NCI-H2227 (cell line): ENCODE measurements around the gene PHACTR1.

Experiments used
- DNase-seq: peaks from one replicate; lab custom pipeline; 2025; ENCODE audit not compliant: unreplicated experiment; lab: John Stamatoyannopoulos, UW

Gene PHACTR1

GRCh38 chr6:12892151-12892550 lies 175.6 kb downstream of the PHACTR1 start:
- DNase-seq = no peak

DNA sequence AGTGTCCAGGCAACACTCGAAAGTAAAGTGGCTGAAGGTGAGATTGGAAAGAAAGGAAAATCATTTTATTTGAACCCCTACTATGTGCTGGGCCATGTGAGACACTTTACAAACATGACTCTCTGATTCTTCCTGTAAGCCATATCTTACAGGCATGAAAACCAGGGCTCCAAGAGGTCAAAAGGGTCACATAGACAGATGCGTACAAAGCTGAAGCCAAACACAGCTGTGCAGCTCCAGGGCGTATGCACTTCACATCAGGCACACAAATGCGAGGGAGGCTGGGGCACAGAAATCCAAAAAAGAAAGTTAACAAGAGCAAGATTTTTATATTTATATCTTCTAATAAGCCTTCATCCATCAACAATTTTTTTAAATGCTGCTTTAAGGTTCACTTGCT lies 176.5 kb downstream of the PHACTR1 start:
- no peak for DNase-seq

- no peak for DNase-seq
These were observed 179.2 kb downstream of the PHACTR1 start for GRCh38 chr6:12895721-12896120.

- no peak for DNase-seq
These were observed 179.7 kb downstream of the PHACTR1 start for GRCh38 chr6:12896208-12896733.

- no peak for DNase-seq
These were observed 182.0 kb downstream of the PHACTR1 start for GRCh38 chr6:12898603-12899002.

DNA sequence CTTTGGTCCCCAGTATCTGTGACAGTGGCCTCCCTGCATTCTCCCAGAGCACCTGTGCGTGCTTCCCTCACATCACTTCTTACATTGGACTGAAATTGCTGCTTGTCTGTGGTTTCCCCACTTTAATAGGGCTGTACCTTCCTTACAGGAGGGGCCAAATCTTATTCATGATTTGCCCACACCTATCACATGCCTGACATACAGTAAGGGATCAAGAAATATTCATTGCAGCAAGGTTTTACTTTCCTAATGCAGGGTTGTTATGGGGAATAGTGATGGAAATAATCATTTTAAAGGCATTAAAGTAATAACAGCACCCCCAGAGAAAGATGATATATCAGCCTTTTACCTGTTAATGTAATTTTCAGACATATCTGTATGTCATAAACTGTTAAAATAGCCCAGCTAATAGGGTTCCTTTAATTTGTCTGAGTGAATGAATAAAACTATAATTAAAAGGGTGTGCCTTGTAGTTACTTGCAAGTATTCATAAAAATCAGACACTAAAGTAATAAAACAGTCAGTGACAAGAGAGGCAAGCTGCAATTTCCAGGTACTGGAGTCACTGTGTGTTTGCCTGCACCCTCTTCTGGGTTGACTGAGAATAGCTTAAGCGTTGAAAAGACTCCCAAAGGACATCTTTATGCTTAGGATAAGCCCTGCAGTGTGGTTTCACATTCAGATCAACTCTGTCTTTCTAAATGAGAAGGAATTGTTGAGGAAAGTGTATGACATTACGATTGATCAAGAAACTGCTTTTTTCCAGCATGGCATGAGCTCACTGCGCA lies 182.7 kb downstream of the PHACTR1 start:
- DNase-seq = no peak

DNA sequence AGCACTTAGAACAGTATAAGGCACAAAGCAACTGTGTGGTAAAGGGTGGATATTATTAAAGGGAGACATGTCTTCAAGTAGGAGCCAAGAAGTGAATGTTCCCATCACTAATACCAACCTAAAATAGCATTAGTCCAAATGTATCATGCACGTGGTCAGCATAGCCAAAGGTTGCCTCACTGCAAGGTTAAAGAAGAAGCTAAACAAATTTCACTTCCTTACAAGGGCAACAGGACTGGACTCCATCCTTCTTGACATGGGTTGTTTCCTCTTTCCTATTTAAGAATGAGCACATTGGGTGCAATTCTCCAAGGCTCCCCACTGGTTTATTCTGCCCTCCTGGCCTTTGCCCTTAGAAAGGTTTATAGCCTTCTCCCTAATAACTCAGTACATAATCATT lies 186.7 kb downstream of the PHACTR1 start:
- no peak for DNase-seq

GRCh38 chr6:12909833-12910232 lies 193.3 kb downstream of the PHACTR1 start:
- DNase-seq = no peak

- DNase-seq = peak; percentile 66
These were observed 194.9 kb downstream of the PHACTR1 start for GRCh38 chr6:12911427-12911826.

GRCh38 chr6:12913201-12913600 lies 196.6 kb downstream of the PHACTR1 start:
- DNase-seq = no peak

- DNase-seq = no peak
These were observed 199.4 kb downstream of the PHACTR1 start for GRCh38 chr6:12916006-12916405.

- DNase-seq = no peak
These were observed 200.0 kb downstream of the PHACTR1 start for GRCh38 chr6:12916420-12917136.

GRCh38 chr6:12921467-12921866 lies 204.9 kb downstream of the PHACTR1 start:
- no peak for DNase-seq

GRCh38 chr6:12923644-12924235 lies 207.2 kb downstream of the PHACTR1 start:
- DNase-seq = no peak

GRCh38 chr6:12924911-12925310 lies 208.3 kb downstream of the PHACTR1 start:
- no peak for DNase-seq

GRCh38 chr6:12927746-12928145 lies 211.2 kb downstream of the PHACTR1 start:
- no peak for DNase-seq

- no peak for DNase-seq
These were observed 213.1 kb downstream of the PHACTR1 start for GRCh38 chr6:12929678-12930077.

GRCh38 chr6:12931639-12932038 lies 215.1 kb downstream of the PHACTR1 start:
- no peak for DNase-seq

DNA sequence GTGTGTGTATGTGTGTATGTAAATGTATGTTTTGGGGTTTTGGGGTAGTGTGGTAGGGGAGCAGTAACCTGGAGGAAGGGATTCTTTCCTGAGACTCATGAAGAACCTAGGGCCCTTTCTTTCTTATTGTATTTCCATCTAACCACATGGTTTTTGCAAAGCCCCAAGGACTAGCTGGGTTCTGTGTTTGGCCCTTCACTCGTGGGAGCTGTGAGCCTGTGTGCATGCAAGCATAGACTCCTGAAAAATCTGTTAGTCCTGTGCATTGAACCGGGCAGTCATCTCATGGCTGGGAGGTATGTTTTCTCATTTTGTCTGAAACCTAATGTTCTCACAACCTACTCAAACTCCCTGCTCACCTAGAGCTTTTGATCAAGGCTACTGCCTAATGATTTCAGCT lies 219.1 kb downstream of the PHACTR1 start:
- no peak for DNase-seq

DNA sequence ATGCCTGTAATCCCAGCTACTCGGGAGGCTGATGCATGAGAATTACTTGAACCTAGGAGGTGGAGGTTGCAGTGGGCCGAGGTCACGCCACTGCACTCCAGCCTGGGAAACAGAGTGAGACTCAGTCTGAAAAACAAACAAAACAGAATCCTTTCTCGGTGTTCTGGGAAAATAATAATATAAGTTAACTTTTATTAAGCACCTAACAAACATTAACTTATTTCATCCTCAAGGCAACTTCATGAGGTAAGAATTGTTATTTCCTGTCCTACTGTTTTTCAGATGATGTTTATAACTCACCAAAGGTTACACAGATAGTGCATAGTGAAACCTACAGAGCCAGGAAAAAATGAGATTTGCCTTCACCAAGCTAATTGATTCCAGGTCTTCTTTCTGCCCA lies 221.4 kb downstream of the PHACTR1 start:
- DNase-seq = no peak

DNA sequence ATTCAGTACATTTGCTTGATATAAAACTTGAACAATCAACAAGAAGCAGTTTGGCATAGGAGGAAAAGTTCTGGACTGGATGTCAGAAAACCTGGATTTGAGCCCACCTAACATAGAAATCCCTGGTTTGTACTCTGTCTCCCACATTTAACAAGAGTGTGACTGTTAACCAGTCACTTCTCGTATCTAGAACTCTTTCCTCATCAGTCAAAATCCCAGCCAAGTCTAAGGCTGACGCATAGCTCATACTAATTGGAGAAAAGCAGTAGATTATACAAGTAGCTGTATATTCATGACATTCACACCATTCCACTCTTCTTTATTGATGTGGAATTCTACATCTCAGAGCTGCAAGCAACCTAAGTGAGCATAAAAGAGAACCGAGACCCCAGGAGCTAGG lies 222.7 kb downstream of the PHACTR1 start:
- DNase-seq = no peak

GRCh38 chr6:12941422-12941821 lies 224.9 kb downstream of the PHACTR1 start:
- no peak for DNase-seq
